Parathyroid adenoma (tissue), 2 donors: ENCODE measurements around the gene ENOX1.

Source experiments
- H2AFZ ChIP-seq: fragments of 300-600 bp; sonication (generic); one replicate; pipeline ENCODE4 v1.7.0; 2017; ENCODE audit warnings: antibody characterized with exemption, mild to moderate bottlenecking
- H3K27ac ChIP-seq: fragments of 300-600 bp; sonication (generic); one replicate; pipeline ENCODE4 v1.7.0; 2017
- H3K27me3 ChIP-seq: fragments of 300-600 bp; sonication (generic); one replicate; pipeline ENCODE4 v1.7.0; 2017; ENCODE audit warnings: low read length; ENCODE audit not compliant: control insufficient read depth, insufficient read depth
- H3K36me3 ChIP-seq: fragments of 300-600 bp; sonication (generic); one replicate; pipeline ENCODE4 v1.7.0; 2017; ENCODE audit warnings: low read length; ENCODE audit not compliant: control insufficient read depth, insufficient read depth
- H3K4me1 ChIP-seq: fragments of 300-600 bp; sonication (generic); one replicate; pipeline ENCODE4 v1.7.0; 2017; ENCODE audit warnings: control low read depth
- H3K4me2 ChIP-seq: fragments of 300-600 bp; sonication (generic); one replicate; pipeline ENCODE4 v1.7.0; 2017; ENCODE audit warnings: low read length
- H3K4me3 ChIP-seq: fragments of 300-600 bp; sonication (generic); one replicate; pipeline ENCODE4 v1.7.0; 2017; ENCODE audit warnings: low read depth, low read length
- H3K79me2 ChIP-seq: fragments of 300-600 bp; sonication (generic); one replicate; pipeline ENCODE4 v1.7.0; 2017; ENCODE audit warnings: control low read depth
- H3K9ac ChIP-seq: fragments of 300-600 bp; sonication (generic); one replicate; pipeline ENCODE4 v1.7.0; 2017; ENCODE audit warnings: mild to moderate bottlenecking
- H3K9me3 ChIP-seq: fragments of 300-600 bp; sonication (generic); one replicate; pipeline ENCODE4 v1.7.0; 2017; ENCODE audit warnings: low read length; ENCODE audit not compliant: control insufficient read depth
- TF ChIP-seq, protein P1 (sequence below): fragments of 300-600 bp; sonication (generic); IDR thresholded peaks from one replicate; pipeline ENCODE4 v1.7.0; 2017; ENCODE audit warnings: antibody characterized with exemption, mild to moderate bottlenecking
- donor health status: primary hyperparathyroidism.

Gene ENOX1

DNA sequence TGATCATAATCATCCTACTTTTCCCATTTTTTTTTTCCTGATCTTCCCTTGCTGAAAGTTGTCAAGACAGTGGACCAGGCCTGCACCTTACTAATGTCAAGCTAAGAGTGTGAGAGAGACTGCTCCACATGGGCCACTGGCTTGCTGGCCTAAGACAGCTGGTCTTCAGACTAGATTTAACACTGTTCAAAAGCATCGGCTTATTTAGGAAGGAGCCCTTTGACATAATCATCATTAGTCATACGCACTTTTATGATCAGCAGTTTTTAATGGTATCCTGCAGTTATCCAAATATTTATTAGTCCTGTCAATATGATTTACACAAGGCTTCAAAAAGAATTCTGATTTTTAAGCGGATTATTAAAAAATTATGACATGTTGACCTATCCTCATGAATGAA is 492.8 kb downstream of the ENOX1 start:
- Histone ChIP-seq H3K4me2 (no peak overlapping the region), H3K9ac (no peak overlapping the region), H2AFZ (no peak overlapping the region), H3K4me3 (no peak overlapping the region), H3K27ac (no peak overlapping the region), H3K9me3 (no peaks in the 10 kb centered on the region), H3K36me3 (no peaks in the 10 kb centered on the region), H3K79me2 (no peaks in the 10 kb centered on the region), H3K27me3 (no peaks in the 10 kb centered on the region), H3K4me1 (no peaks in the 10 kb centered on the region)
- TF ChIP-seq, protein P1, sequence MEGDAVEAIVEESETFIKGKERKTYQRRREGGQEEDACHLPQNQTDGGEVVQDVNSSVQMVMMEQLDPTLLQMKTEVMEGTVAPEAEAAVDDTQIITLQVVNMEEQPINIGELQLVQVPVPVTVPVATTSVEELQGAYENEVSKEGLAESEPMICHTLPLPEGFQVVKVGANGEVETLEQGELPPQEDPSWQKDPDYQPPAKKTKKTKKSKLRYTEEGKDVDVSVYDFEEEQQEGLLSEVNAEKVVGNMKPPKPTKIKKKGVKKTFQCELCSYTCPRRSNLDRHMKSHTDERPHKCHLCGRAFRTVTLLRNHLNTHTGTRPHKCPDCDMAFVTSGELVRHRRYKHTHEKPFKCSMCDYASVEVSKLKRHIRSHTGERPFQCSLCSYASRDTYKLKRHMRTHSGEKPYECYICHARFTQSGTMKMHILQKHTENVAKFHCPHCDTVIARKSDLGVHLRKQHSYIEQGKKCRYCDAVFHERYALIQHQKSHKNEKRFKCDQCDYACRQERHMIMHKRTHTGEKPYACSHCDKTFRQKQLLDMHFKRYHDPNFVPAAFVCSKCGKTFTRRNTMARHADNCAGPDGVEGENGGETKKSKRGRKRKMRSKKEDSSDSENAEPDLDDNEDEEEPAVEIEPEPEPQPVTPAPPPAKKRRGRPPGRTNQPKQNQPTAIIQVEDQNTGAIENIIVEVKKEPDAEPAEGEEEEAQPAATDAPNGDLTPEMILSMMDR, result no peak

DNA sequence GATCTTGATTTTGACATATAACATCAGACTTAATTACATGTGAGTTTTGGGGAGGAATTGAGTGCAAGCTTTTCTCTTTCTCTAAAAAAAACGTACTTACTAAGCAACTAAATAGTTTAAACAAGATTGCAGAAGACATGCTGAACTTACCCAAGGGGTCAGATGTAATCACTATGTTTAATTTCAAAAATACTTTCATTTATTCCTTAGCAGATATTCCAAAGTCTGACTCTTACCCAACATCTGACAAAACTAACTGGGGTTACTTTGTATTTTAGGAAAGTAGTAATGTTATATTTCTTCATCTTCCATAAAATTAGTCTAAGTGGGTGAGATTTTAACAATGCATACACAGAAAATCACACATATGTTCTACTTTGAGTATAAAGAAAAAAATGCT is 493.2 kb downstream of the ENOX1 start:
- Histone ChIP-seq H2AFZ (no peak overlapping the region), H3K27ac (no peak overlapping the region), H3K9ac (no peak overlapping the region), H3K79me2 (no peaks in the 10 kb centered on the region), H3K9me3 (no peaks in the 10 kb centered on the region), H3K4me3 (no peak overlapping the region), H3K4me1 (no peaks in the 10 kb centered on the region), H3K27me3 (no peaks in the 10 kb centered on the region), H3K4me2 (no peak overlapping the region), H3K36me3 (no peaks in the 10 kb centered on the region)
- TF ChIP-seq, protein P1, result no peak

DNA sequence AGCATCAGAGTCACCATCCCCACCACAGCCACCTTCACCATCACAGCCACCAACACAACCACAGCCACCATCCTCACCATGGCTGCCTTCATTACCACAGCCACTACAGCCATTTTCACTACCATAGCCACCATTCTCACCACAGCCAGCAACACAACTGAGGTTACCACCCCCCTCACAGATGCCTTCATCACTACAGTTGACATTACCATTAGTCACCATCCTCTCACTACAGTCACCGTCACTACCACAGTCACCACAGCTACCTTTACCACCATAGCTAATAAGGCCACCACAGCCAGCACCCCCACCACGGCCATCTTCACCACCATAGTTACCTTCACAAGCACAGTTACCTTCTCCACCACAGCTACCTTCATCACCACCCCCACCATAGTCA is 493.8 kb downstream of the ENOX1 start:
- no peaks in the 10 kb centered on the region for H3K4me1 ChIP-seq
- H3K27me3 ChIP-seq, result no peaks in the 10 kb centered on the region
- H3K79me2 ChIP-seq, result no peaks in the 10 kb centered on the region
- no peaks in the 10 kb centered on the region for H3K9me3 ChIP-seq
- H2AFZ ChIP-seq, result no peak overlapping the region
- H3K4me3 ChIP-seq, result no peak overlapping the region
- no peak overlapping the region for H3K27ac ChIP-seq
- no peak overlapping the region for H3K4me2 ChIP-seq
- TF ChIP-seq, protein P1, result no peak
- no peak overlapping the region for H3K9ac ChIP-seq
- no peaks in the 10 kb centered on the region for H3K36me3 ChIP-seq

DNA sequence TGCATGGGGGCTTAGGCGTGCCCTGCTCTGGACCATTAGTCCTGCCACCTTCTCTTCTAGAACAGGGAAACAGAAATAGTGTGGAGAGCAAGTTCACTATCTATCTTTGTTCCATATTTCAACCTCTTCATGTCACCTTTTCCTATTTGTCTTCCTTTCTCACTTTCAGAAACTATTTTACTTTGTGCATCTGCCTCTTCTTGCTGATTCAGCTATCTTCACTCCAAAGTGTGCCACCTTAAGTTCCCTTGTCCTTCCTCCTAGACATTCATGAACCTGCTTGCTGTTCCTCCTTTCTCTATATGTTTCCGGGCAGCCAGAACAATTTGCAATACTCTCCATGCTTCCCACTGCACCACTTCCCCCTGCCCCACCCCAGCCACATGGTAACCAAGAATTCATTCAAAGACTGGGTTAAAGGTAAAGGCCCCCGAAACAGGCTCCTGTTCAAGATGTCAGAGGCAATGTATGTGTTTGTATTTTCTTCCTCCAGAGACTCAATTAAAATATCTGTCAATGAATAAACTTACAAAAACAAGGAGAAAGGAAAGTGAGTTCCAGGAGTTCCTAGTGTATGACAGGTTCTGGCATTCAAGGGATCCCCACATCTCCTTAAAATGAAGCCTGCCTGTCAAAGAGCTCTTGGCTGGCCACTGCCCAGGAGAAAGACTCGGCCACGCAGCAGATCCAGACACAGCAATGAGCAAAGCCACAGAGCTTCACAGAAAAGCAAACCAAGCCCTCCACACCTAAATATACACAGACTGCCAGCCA is 495.3 kb downstream of the ENOX1 start:
- no peak overlapping the region for H2AFZ ChIP-seq
- no peaks in the 10 kb centered on the region for H3K9me3 ChIP-seq
- H3K79me2 ChIP-seq, result no peaks in the 10 kb centered on the region
- no peak overlapping the region for H3K4me3 ChIP-seq
- no peaks in the 10 kb centered on the region for H3K4me1 ChIP-seq
- no peak overlapping the region for H3K4me2 ChIP-seq
- TF ChIP-seq, protein P1, result no peak
- no peaks in the 10 kb centered on the region for H3K27me3 ChIP-seq
- no peak overlapping the region for H3K9ac ChIP-seq
- no peak overlapping the region for H3K27ac ChIP-seq
- no peaks in the 10 kb centered on the region for H3K36me3 ChIP-seq
